GM23338 (cell line): Measurements from ENCODE around the gene DCLK2. TPM values are rescaled to one million over a fixed set of nuclear protein-coding genes. Genes with fewer than 3 reads are reported as not detected.
A peak's percentile ranks its signal among the peaks of the same experiment; 100 is the strongest.

Experiments used
- ATAC-seq: fragments of 200-7000 bp; cut with Tn5 transposase; 3 replicates; pipeline ENCODE4 v1.9.1; 2020
- DNase-seq: peaks from one replicate; pipeline ENCODE4 v3.0.0-alpha.2; 2015; ENCODE audit warnings: low spot score
- H2AFZ ChIP-seq: fragments of 200-600 bp; sonication (generic); 2 replicates; pipeline ENCODE4 v1.8.0; 2016; ENCODE audit warnings: antibody characterized with exemption, mild to moderate bottlenecking, moderate library complexity
- H3F3A ChIP-seq: fragments of 200-600 bp; sonication (generic); replicated peaks from 2 replicates; pipeline ENCODE4 v1.8.0; 2017; ENCODE audit warnings: antibody characterized with exemption, mixed run types, low read depth
- H3K27ac ChIP-seq: fragments of 200-600 bp; sonication (generic); 2 replicates; pipeline ENCODE4 v1.6.1; 2016; ENCODE audit warnings: low read depth
- H3K27me3 ChIP-seq: fragments of 200-600 bp; sonication (generic); 2 replicates; pipeline ENCODE4 v1.8.0; 2016; ENCODE audit warnings: mild to moderate bottlenecking, mixed run types, moderate library complexity; ENCODE audit not compliant: insufficient read depth
- H3K36me3 ChIP-seq: fragments of 200-600 bp; sonication (generic); 2 replicates; pipeline ENCODE4 v1.8.0; 2016; ENCODE audit warnings: mild to moderate bottlenecking; ENCODE audit not compliant: insufficient read depth
- H3K4me1 ChIP-seq: fragments of 200-600 bp; sonication (generic); 2 replicates; pipeline ENCODE4 v1.8.0; 2016; ENCODE audit warnings: mild to moderate bottlenecking, moderate library complexity; ENCODE audit not compliant: insufficient read depth
- H3K4me2 ChIP-seq: fragments of 200-600 bp; sonication (generic); 2 replicates; pipeline ENCODE4 v1.7.1; 2017; ENCODE audit warnings: mixed run types
- H3K4me3 ChIP-seq: fragments of 200-600 bp; sonication (generic); 2 replicates; pipeline ENCODE4 v1.6.1; 2016; ENCODE audit warnings: mixed run types
- H3K79me2 ChIP-seq: fragments of 200-600 bp; sonication (generic); replicated peaks from 2 replicates; pipeline ENCODE4 v1.8.0; 2017; ENCODE audit warnings: mild to moderate bottlenecking; ENCODE audit not compliant: insufficient read depth
- H3K9me2 ChIP-seq: fragments of 200-600 bp; sonication (generic); 2 replicates; pipeline ENCODE4 v1.8.0; 2017; ENCODE audit not compliant: insufficient read depth
- H4K20me1 ChIP-seq: fragments of 200-600 bp; sonication (generic); replicated peaks from 2 replicates; pipeline ENCODE4 v1.8.0; 2017; ENCODE audit warnings: mild to moderate bottlenecking; ENCODE audit not compliant: insufficient read depth
- H3K27ac Mint-ChIP-seq: 2 replicates; pipeline ENCODE4 v1.8.0; 2020; ENCODE audit warnings: inconsistent platforms, mild to moderate bottlenecking, moderate library complexity, mixed read lengths
- H3K27me3 Mint-ChIP-seq: 3 replicates; pipeline ENCODE4 v1.8.0; 2022; ENCODE audit warnings: low read depth, mild to moderate bottlenecking, moderate library complexity, mixed read lengths, inconsistent platforms; ENCODE audit not compliant: insufficient read depth, poor library complexity
- H3K36me3 Mint-ChIP-seq: 3 replicates; pipeline ENCODE4 v1.8.0; 2021; ENCODE audit warnings: low read depth, mild to moderate bottlenecking, inconsistent platforms, moderate library complexity, mixed read lengths
- H3K4me1 Mint-ChIP-seq: 3 replicates; pipeline ENCODE4 v1.8.0; 2020; ENCODE audit warnings: mild to moderate bottlenecking, inconsistent platforms, mixed read lengths
- H3K4me3 Mint-ChIP-seq: 3 replicates; pipeline ENCODE4 v1.8.0; 2021; ENCODE audit warnings: moderate library complexity, mild to moderate bottlenecking, inconsistent platforms, mixed read lengths
- H3K9me3 Mint-ChIP-seq: 3 replicates; pipeline ENCODE4 v1.8.0; 2020; ENCODE audit warnings: moderate library complexity, mild to moderate bottlenecking, inconsistent platforms, mixed read lengths
- CREB1 ChIP-seq: fragments of 250-450 bp; sonication (Bioruptor Pico); IDR thresholded peaks from 2 replicates; pipeline ENCODE4 v1.5.0; 2020; ENCODE audit warnings: low read depth, mild to moderate bottlenecking, moderate library complexity
- EZH2 ChIP-seq: fragments of 200-600 bp; sonication (generic); IDR thresholded peaks from one replicate; pipeline ENCODE4 v1.8.0; 2017; ENCODE audit warnings: antibody characterized with exemption, mild to moderate bottlenecking, low read depth; ENCODE audit not compliant: unreplicated experiment
- EZH2phosphoT487 ChIP-seq: fragments of 200-600 bp; sonication (generic); IDR thresholded peaks from one replicate; pipeline ENCODE4 v1.8.1; 2018; ENCODE audit warnings: antibody characterized with exemption; ENCODE audit not compliant: unreplicated experiment
- JUNB ChIP-seq: IDR thresholded peaks from one replicate; pipeline ENCODE4 v1.6.1; 2016; ENCODE audit warnings: antibody characterized with exemption; ENCODE audit not compliant: unreplicated experiment
- NANOG ChIP-seq: IDR thresholded peaks from 2 replicates; pipeline ENCODE4 v1.6.1; 2016; ENCODE audit warnings: antibody characterized with exemption, borderline replicate concordance
- POLR2AphosphoS5 ChIP-seq: IDR thresholded peaks from 2 replicates; pipeline ENCODE4 v1.6.1; 2016; ENCODE audit warnings: antibody characterized with exemption, low read depth
- STAT1 ChIP-seq: IDR thresholded peaks from one replicate; pipeline ENCODE4 v1.6.1; 2016; ENCODE audit warnings: antibody characterized with exemption; ENCODE audit not compliant: unreplicated experiment
- ZNF114 ChIP-seq: fragments of 250-450 bp; sonication (Bioruptor Pico); IDR thresholded peaks from 2 replicates; pipeline ENCODE4 v1.5.0; 2020; ENCODE audit warnings: mild to moderate bottlenecking, moderate library complexity
- ZNF331 ChIP-seq: fragments of 250-450 bp; sonication (Bioruptor Pico); IDR thresholded peaks from 2 replicates; pipeline ENCODE4 v1.5.0; 2020; ENCODE audit warnings: low read depth, mild to moderate bottlenecking, moderate library complexity
- polyA plus RNA-seq: library from polyadenylated mRNA; unstranded; fragments of >200 nt; fragmentation: Nextera tagmentation; extraction: Ambion mirVana; gene quantifications from 2 replicates; pipeline ENCODE4 v1.2.1, GENCODE V29; 2016
- total RNA-seq: library from RNA; depleted of rRNA; stranded (reverse); fragments of >200 nt; shearing (Covaris generic); gene quantifications from 2 replicates; pipeline ENCODE4 v1.2.3, GENCODE V29; 2014
- TF ChIP-seq, protein P1 (sequence below): fragments of 250-450 bp; sonication (Bioruptor Pico); IDR thresholded peaks from 2 replicates; pipeline ENCODE4 v1.5.0; 2020; ENCODE audit warnings: mild to moderate bottlenecking, moderate library complexity
- TF ChIP-seq, protein P2 (sequence below): IDR thresholded peaks from 2 replicates; pipeline ENCODE4 v1.6.1; 2016; ENCODE audit warnings: antibody characterized with exemption
- TF ChIP-seq, protein P3 (sequence below), 2 experiments: fragments of 200-600 bp in 1 of 2; sonication (generic) in 1 of 2; conservative IDR thresholded peaks; 2 replicates each; pipeline versions ENCODE4 v1.5.1 to v1.6.1; 2016 to 2017; ENCODE audit warnings: antibody characterized with exemption in 2 of 2, low read depth in 2 of 2, mild to moderate bottlenecking in 2 of 2, moderate library complexity in 1 of 2
- TF ChIP-seq, protein P4 (sequence below): IDR thresholded peaks from one replicate; pipeline ENCODE4 v1.6.1; 2018; ENCODE audit warnings: antibody characterized with exemption; ENCODE audit not compliant: unreplicated experiment

The DCLK2 gene
- total and polyA plus RNA-seq, 2 experiments from 2014 or later = 0.49 TPM; not detected in 1

DNA sequence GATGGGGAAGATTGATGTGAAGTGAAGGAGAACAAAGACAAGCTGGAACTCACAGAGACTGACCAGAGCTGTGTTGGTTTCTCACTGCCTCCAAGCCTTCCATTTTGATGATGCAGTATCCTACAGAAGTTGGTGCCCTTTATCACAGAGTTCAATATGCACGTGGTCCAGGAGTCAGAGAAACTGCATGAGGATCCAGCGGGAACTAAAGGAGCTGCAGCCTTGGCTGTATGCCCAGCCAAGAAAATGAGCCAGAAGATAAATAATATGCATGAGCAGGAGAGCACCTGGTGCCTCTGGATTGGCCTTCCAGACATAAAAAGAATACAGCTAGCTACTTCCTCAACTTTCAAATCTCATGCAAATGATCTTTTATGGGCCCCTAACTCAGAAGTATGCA, 44.3 kb upstream of the DCLK2 start:
- H3K4me2 ChIP-seq = peak overlapping the region; percentile 49; the same call in 1 of the 2 replicates
- DNase-seq (no peak), ATAC-seq (no peak)
- peaks cover 23% of the 10 kb centered on the region for H3K4me1 Mint-ChIP-seq
- H3K36me3 ChIP-seq = no peaks in the 10 kb centered on the region
- peaks cover 21% of the 10 kb centered on the region for H3K4me1 ChIP-seq
- H3K27ac Mint-ChIP-seq = no peak overlapping the region
- H3F3A ChIP-seq = no peaks in the 10 kb centered on the region
- no peaks in the 10 kb centered on the region; the same call in 2 of the 3 replicates for H3K9me3 Mint-ChIP-seq
- no peaks in the 10 kb centered on the region; the same call in 2 of the 3 replicates for H3K36me3 Mint-ChIP-seq
- no peaks in the 10 kb centered on the region for H4K20me1 ChIP-seq
- no peaks in the 10 kb centered on the region for H3K27me3 Mint-ChIP-seq
- H3K4me3 ChIP-seq = no peak overlapping the region
- no peaks in the 10 kb centered on the region for H3K27me3 ChIP-seq
- H3K79me2 ChIP-seq = no peaks in the 10 kb centered on the region
- no peaks in the 10 kb centered on the region for H3K9me2 ChIP-seq
- H2AFZ ChIP-seq = 0 out of 2 replicates have a peak overlapping the region, but pooled peaks have one; percentile 61
- no peak overlapping the region for H3K27ac ChIP-seq
- TF ChIP-seq, protein P1, sequence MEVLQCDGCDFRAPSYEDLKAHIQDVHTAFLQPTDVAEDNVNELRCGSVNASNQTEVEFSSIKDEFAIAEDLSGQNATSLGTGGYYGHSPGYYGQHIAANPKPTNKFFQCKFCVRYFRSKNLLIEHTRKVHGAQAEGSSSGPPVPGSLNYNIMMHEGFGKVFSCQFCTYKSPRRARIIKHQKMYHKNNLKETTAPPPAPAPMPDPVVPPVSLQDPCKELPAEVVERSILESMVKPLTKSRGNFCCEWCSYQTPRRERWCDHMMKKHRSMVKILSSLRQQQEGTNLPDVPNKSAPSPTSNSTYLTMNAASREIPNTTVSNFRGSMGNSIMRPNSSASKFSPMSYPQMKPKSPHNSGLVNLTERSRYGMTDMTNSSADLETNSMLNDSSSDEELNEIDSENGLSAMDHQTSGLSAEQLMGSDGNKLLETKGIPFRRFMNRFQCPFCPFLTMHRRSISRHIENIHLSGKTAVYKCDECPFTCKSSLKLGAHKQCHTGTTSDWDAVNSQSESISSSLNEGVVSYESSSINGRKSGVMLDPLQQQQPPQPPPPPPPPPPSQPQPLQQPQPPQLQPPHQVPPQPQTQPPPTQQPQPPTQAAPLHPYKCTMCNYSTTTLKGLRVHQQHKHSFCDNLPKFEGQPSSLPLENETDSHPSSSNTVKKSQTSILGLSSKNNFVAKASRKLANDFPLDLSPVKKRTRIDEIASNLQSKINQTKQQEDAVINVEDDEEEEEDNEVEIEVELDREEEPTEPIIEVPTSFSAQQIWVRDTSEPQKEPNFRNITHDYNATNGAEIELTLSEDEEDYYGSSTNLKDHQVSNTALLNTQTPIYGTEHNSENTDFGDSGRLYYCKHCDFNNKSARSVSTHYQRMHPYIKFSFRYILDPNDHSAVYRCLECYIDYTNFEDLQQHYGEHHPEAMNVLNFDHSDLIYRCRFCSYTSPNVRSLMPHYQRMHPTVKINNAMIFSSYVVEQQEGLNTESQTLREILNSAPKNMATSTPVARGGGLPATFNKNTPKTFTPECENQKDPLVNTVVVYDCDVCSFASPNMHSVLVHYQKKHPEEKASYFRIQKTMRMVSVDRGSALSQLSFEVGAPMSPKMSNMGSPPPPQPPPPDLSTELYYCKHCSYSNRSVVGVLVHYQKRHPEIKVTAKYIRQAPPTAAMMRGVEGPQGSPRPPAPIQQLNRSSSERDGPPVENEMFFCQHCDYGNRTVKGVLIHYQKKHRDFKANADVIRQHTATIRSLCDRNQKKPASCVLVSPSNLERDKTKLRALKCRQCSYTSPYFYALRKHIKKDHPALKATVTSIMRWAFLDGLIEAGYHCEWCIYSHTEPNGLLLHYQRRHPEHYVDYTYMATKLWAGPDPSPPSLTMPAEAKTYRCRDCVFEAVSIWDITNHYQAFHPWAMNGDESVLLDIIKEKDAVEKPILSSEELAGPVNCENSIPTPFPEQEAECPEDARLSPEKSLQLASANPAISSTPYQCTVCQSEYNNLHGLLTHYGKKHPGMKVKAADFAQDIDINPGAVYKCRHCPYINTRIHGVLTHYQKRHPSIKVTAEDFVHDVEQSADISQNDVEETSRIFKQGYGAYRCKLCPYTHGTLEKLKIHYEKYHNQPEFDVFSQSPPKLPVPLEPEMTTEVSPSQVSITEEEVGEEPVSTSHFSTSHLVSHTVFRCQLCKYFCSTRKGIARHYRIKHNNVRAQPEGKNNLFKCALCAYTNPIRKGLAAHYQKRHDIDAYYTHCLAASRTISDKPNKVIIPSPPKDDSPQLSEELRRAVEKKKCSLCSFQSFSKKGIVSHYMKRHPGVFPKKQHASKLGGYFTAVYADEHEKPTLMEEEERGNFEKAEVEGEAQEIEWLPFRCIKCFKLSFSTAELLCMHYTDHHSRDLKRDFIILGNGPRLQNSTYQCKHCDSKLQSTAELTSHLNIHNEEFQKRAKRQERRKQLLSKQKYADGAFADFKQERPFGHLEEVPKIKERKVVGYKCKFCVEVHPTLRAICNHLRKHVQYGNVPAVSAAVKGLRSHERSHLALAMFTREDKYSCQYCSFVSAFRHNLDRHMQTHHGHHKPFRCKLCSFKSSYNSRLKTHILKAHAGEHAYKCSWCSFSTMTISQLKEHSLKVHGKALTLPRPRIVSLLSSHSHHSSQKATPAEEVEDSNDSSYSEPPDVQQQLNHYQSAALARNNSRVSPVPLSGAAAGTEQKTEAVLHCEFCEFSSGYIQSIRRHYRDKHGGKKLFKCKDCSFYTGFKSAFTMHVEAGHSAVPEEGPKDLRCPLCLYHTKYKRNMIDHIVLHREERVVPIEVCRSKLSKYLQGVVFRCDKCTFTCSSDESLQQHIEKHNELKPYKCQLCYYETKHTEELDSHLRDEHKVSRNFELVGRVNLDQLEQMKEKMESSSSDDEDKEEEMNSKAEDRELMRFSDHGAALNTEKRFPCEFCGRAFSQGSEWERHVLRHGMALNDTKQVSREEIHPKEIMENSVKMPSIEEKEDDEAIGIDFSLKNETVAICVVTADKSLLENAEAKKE = no peak
- no peak for TF ChIP-seq POLR2AphosphoS5
- TF ChIP-seq, protein P2, sequence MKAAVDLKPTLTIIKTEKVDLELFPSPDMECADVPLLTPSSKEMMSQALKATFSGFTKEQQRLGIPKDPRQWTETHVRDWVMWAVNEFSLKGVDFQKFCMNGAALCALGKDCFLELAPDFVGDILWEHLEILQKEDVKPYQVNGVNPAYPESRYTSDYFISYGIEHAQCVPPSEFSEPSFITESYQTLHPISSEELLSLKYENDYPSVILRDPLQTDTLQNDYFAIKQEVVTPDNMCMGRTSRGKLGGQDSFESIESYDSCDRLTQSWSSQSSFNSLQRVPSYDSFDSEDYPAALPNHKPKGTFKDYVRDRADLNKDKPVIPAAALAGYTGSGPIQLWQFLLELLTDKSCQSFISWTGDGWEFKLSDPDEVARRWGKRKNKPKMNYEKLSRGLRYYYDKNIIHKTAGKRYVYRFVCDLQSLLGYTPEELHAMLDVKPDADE = no peak
- TF ChIP-seq ZNF114 (CRISPR knock-in tag) = no peak
- no peak for TF ChIP-seq ZNF331
- TF ChIP-seq EZH2phosphoT487 = no peak
- no peak for TF ChIP-seq NANOG
- TF ChIP-seq, protein P3, sequence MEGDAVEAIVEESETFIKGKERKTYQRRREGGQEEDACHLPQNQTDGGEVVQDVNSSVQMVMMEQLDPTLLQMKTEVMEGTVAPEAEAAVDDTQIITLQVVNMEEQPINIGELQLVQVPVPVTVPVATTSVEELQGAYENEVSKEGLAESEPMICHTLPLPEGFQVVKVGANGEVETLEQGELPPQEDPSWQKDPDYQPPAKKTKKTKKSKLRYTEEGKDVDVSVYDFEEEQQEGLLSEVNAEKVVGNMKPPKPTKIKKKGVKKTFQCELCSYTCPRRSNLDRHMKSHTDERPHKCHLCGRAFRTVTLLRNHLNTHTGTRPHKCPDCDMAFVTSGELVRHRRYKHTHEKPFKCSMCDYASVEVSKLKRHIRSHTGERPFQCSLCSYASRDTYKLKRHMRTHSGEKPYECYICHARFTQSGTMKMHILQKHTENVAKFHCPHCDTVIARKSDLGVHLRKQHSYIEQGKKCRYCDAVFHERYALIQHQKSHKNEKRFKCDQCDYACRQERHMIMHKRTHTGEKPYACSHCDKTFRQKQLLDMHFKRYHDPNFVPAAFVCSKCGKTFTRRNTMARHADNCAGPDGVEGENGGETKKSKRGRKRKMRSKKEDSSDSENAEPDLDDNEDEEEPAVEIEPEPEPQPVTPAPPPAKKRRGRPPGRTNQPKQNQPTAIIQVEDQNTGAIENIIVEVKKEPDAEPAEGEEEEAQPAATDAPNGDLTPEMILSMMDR (conservative IDR thresholded peaks at IDR 0.05; ENCODE audit: low read depth in 2 of 2) = no peak
- TF ChIP-seq, protein P4, sequence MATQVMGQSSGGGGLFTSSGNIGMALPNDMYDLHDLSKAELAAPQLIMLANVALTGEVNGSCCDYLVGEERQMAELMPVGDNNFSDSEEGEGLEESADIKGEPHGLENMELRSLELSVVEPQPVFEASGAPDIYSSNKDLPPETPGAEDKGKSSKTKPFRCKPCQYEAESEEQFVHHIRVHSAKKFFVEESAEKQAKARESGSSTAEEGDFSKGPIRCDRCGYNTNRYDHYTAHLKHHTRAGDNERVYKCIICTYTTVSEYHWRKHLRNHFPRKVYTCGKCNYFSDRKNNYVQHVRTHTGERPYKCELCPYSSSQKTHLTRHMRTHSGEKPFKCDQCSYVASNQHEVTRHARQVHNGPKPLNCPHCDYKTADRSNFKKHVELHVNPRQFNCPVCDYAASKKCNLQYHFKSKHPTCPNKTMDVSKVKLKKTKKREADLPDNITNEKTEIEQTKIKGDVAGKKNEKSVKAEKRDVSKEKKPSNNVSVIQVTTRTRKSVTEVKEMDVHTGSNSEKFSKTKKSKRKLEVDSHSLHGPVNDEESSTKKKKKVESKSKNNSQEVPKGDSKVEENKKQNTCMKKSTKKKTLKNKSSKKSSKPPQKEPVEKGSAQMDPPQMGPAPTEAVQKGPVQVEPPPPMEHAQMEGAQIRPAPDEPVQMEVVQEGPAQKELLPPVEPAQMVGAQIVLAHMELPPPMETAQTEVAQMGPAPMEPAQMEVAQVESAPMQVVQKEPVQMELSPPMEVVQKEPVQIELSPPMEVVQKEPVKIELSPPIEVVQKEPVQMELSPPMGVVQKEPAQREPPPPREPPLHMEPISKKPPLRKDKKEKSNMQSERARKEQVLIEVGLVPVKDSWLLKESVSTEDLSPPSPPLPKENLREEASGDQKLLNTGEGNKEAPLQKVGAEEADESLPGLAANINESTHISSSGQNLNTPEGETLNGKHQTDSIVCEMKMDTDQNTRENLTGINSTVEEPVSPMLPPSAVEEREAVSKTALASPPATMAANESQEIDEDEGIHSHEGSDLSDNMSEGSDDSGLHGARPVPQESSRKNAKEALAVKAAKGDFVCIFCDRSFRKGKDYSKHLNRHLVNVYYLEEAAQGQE = no peak
- no peak for TF ChIP-seq EZH2
- TF ChIP-seq CREB1 (CRISPR knock-in tag) = no peak
- TF ChIP-seq JUNB = no peak
- TF ChIP-seq STAT1 = no peak
- no peak overlapping the region for H3K4me3 Mint-ChIP-seq
